NK-92 (cell line): ENCODE results near the gene PRTG.

ENCODE experiments used
- DNase-seq: peaks from one replicate; lab custom pipeline; 2025; ENCODE audit not compliant: unreplicated experiment; lab: John Stamatoyannopoulos, UW

PRTG gene

GRCh38 chr15:55576943-55577342, 166.0 kb downstream of the PRTG start:
- DNase-seq: no peak

GRCh38 chr15:55574096-55574495, 168.9 kb downstream of the PRTG start:
- no peak for DNase-seq

GRCh38 chr15:55573224-55573623, 169.7 kb downstream of the PRTG start:
- no peak for DNase-seq

GRCh38 chr15:55564347-55565145, 178.4 kb downstream of the PRTG start:
- no peak for DNase-seq

- no peak for DNase-seq
Observed at GRCh38 chr15:55562601-55563000, 180.4 kb downstream of the PRTG start.
